NCI-H128 (cell line): ENCODE measurements around the gene PPP6R3.

Source experiments
- DNase-seq: peaks from one replicate; lab custom pipeline; 2025; ENCODE audit not compliant: unreplicated experiment; lab: John Stamatoyannopoulos, UW

PPP6R3 gene

DNA sequence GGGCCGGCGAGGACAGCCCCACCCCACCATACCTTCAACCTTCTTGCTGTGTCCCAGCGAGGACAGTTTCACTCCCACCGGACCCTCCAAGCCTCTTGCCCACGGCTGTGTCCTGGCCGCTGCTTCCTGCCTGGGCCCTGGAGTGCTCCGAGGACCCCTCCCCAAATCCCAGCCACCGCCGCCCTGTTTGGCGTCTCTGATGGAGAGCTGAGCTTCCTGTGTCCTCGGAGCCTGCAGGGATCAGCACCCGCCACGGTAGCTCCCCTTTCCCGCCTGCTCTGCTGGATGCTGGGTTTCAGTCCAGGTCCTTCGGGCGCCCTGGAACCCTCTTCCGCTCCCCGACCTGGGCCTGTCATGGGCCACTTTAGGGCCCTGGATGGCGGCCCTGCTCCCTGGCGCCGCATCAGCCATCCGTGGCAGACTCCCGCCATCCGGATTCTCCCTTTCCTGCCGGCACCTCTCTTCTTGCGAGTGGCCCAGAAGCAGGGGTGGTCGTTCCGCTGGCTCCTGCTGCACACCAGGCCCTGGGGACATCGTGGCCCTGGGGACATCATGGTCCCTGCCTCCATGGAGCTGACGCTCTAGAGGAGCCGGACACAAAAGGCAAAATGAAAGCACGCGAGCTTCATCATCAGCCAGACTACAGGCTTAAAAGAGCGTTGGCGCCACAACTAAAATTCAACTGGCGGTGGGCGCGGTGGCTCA lies 189.5 kb downstream of the PPP6R3 start:
- DNase-seq = no peak

DNA sequence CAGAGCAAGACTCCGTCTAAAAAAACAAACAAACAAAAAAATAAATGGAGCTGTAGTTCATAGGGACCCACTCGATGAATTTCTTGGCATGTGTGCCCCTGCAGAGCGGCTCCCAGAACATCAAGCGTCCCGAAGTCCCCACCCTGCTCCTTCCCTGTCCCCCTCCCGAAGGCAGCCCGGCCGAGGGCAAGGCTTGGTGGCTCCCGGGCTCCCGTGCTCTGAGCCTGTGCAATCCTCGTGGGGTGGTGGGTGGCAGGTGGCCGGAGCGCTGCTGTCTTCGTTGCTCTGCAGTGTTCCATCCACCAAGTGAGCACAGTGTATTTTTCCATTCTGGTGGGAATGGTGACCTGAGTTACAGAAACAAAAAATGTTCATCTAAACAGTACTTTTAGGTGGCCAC lies 190.2 kb downstream of the PPP6R3 start:
- DNase-seq = no peak

- no peak for DNase-seq
These were observed 190.8 kb downstream of the PPP6R3 start for GRCh38 chr11:68651208-68651984.

GRCh38 chr11:68651985-68652682 lies 191.6 kb downstream of the PPP6R3 start:
- DNase-seq = no peak

DNA sequence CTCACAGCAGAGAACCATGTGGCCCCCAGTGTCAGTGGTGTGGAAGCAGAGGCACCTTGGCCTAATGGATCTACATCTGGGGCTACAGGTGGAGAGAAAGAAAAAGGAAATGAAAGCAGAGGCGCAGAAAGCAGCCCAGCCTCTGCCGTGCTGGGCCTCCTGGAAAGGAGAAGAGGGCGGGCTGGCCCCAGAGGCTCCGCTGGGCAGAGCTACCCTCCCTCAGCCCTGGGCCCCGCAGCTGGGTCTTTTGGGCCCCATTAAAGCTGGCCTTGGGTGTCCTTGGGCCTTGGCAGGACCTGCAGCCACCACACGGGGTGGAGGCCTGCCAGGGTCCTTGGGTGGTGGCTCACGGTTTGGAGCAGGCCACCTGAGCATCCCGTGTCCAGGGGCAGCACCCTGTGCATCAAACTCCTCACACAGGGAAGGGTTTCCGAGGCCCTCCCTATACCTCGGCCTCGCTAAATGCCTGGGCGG lies 192.2 kb downstream of the PPP6R3 start:
- no peak for DNase-seq

DNA sequence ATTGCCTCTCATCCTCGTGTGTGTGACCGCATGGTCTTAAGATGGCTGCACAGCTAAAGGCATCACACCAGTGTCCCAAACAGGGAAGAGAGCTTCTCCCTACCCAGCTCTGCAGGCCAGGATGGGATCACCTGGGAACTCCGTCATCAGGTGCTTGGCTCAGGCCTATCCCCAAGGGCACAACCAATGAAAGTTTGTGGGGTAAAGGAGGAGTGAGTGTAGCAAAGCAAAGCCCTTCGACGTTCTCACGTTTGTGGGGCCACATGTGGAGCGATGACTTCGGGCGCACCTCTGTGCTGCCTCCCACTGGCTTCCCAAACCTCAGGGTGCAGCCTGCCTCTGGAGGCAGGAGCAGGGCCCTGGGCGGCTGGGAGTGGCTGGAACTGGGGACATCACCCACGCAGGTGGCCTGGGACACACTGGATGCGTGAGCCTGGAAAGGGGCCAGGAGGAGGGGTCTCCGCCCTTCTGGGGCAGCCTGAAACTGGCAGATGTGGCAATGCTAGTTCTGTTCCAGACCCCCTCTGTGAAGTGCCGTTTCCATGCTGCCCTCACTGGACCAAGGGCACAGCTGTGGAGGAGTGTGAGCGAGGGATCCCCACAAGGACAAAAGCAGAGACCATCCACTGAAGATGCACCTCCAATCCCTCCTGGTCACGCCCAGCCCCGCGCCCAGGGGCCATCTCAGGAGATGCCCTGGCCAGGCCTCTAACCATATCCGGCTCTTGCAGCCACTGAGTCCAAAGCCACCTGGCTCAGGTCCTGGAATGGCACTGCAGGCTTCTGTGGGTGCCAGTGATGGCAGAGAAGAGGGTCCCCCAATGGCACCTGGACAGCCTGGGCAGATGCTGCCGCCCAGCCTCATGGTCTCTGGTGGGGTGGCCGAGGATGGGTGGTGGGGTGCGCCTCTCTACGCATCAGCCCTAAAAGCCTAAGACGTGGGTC lies 193.2 kb downstream of the PPP6R3 start:
- DNase-seq = no peak

DNA sequence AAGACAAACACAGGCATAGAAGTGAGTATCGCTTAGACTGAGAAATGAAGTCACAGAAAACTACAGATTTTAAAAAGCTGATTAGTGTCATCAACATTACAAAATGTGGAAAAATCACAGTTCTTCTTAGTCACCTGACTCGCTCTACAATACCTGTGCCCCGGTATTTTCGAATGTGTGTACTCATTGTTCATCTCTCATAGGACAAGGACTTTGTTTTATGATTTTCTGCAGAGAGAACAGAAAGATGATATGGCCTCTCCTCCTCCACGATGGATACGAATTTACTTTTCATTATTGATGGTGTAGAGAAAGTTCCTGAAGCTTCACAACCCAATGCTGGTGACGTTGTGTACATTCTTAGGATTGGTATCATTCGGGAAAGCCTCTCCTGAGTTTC lies 194.4 kb downstream of the PPP6R3 start:
- DNase-seq = no peak

DNA sequence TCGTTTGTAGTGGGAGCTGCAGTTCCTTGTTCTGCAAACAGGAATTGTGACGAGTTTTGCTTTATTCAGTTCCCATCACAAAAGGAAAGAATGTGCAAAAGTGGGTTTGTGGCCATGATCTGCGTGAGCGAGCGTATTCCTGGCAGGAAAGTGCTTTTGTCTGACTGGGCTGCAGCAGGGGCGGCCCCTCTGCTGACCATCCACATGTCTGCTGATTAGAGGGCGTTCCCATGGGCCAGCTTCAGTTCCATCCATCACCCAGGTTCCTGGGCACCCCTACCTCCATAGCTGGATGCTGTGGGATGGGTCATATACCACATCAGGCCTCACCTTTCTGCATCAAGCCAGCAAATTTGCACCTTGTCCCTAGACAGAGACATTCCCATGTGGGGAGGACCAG lies 194.9 kb downstream of the PPP6R3 start:
- no peak for DNase-seq

DNA sequence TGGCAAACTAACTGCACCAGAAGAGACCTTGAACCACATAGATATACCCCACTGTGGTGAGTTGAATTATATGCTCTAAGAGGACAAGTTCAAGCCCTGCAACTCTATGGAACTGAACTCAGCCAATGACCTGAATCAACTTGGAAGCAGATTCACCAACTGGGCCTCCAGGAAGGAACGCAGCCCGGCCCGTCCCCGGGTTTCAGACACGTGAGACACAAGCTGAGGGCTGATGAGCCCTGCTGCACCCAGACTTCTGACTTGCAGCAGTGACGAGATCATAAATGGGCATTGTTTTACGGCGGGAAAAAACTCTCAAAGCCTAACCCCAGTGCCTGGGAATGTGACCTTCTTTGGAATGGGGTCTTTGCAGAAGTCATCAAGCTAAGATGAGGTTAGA lies 195.3 kb downstream of the PPP6R3 start:
- no peak for DNase-seq

- DNase-seq = no peak
These were observed 196.6 kb downstream of the PPP6R3 start for GRCh38 chr11:68657021-68657780.

- no peak for DNase-seq
These were observed 197.5 kb downstream of the PPP6R3 start for GRCh38 chr11:68658097-68658496.

GRCh38 chr11:68658661-68659060 lies 198.1 kb downstream of the PPP6R3 start:
- DNase-seq = no peak

- DNase-seq = peak; percentile 80
These were observed 198.8 kb downstream of the PPP6R3 start for GRCh38 chr11:68659158-68659921.

- DNase-seq = no peak
These were observed 199.7 kb downstream of the PPP6R3 start for GRCh38 chr11:68660066-68660810.

DNA sequence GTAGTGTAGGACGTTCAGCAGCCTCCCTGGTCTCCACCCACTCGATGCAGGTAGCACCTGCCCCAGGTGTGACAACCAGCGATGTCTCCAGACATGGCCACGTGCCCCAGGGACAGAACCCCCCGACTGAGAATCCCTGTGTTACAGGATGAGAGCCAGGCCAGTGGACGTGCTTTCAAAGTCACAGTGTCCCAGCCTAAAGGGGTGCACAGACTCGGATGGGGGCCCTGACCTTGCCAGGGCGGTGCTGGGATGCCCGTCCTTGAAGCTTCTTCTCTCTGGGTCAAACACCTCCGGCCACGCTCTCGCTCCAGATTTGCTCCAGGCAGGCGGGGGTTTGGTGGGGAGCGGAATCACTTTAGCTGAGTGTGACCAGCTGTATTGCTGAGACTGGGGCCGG lies 200.5 kb downstream of the PPP6R3 start:
- no peak for DNase-seq

GRCh38 chr11:68661697-68662603 lies 201.4 kb downstream of the PPP6R3 start:
- no peak for DNase-seq

- no peak for DNase-seq
These were observed 203.0 kb downstream of the PPP6R3 start for GRCh38 chr11:68663482-68664010.
